ENCODE data around the gene SORL1.

The SORL1 gene

DNA sequence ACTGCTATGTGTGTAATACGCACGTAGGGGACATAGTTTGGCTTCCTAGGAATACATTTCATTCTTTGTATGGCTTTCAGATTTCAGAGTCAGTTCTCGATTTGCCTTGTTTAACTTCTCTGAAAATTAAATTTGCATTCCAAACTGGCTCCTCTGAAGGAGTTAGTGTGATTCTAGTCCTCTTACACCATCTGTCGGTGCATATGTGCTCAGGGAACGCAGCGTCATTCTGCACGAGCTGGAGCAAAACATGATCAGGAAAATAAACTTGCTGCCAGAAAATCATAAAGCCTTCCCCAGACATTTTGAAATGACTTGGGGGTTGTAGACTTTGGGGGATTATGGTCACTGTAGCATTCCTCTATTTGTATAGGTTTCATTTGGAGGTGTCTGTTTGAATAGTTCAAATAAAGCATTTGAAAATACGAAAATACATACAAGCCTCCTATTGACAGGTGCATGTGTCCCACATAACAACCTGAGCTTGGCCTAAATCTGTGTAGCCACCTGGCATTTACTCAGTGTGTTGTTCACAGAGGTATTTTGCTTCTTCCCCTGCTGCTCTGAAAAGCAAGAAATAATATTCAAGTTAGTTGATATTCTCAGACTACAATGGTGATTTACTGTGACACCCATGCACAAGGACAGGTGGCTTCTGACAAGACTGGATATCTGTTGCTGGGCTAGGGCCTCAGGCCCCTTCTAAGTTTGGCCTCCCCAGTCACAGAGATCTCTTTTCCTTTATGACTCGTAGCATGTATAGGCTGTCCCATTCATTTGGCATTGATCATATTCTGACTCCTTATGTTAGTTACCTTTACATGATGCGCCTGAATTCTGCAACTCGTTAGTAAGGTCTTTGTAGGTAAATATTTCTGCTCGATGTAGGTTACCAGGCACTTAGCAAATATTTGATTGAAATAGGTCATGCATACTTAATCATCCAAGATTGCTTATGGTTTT, 82.3 kb downstream of the SORL1 start:
- in situ Hi-C loops (cut with HindIII; ENCODE audit: low sequenced_read_pairs): no loop called here

- in situ Hi-C loops (cut with HindIII; ENCODE audit: low sequenced_read_pairs): no loop called here
Measured at GRCh38 chr11:121535129-121535796, 83.1 kb downstream of the SORL1 start.

DNA sequence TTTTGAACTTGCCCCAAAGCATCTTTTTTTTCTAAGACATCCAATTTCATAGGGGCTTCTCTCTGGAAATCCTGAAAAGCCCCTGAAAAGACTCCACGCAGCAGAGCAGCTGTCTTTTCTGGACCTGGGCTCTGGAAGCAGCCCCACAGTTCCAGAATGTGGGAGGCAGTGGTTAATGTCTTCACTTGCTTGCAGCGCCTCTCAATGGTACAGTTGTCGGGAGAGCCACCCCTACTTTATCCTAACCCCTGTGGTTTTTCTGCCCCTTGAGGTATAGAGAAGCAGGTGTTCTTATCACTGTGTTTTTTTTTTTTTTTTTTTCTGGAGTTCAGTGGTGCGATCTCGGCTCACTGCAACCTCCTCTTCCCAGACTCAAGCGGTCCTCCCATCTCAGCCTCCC, 84.0 kb downstream of the SORL1 start:
- in situ Hi-C loops (cut with HindIII; ENCODE audit: low sequenced_read_pairs): no loop called here

DNA sequence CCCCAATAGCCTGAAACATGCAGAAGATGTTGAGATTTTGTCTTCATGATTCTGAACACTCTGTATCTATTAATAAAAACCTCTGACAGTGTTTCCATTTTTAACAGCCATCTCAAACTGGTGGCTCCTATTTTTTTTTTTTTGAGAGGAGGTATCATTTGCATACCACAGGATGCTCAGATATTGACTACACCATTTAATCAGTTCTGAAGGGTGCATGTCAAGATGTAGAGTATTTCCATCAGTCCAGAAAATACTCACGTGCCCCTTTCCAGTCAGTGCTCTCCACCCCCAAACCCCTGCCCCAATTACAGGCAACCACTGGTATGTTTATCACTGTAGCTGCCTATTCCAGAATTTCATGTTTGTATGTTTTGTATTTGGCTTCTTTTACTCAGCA, 85.9 kb downstream of the SORL1 start:
- in situ Hi-C loops (cut with HindIII; ENCODE audit: low sequenced_read_pairs): no loop called here

GRCh38 chr11:121539000-121539399, 86.9 kb downstream of the SORL1 start:
- in situ Hi-C loops (cut with HindIII; ENCODE audit: low sequenced_read_pairs): no loop called here

- in situ Hi-C loops (cut with HindIII; ENCODE audit: low sequenced_read_pairs): no loop called here
Measured at GRCh38 chr11:121540627-121541026, 88.5 kb downstream of the SORL1 start.

DNA sequence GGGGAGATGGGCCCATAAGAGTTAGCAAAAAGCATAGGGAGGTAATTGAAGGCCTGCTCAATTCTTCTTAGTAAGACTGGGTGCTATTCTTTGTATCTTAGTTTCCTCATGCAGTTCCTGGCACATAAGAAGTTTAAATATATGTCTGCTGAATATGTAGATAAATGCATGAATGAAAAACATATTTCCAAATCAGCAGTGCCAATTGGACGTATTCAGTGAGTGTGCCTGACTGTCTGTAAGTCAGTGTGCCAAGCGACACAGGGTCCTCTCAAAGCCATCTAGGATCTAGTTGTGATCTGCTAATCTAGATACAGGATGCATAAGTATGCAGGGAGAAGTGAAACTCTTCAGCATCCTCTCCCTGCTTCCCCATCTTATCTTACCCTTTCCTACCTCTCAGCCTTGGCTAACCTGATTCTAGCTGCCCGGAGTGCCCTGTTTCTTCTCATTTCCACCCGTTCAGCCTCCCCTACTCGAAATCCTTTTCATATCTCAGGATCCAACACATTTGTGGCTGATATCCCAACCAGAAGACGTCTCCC, 91.8 kb downstream of the SORL1 start:
- in situ Hi-C loops (cut with HindIII; ENCODE audit: low sequenced_read_pairs): no loop called here

DNA sequence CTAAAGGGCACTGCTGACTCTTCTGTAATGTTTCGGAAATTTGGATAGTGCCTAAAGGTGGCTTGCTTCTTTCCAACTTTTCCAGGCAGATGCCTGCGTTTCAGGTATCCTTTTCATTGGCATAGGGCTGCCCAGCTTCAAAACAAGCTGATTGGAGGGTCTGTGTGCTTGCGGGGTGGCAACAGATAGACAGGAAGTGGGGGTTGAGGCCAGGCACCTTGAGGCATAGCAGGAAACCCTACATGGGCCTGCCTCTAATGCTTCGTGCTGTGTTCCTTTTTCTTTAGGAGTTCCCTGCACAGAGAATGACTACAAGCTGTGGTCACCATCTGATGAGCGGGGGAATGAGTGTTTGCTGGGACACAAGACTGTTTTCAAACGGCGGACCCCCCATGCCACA, 92.8 kb downstream of the SORL1 start:
- in situ Hi-C loops (cut with HindIII; ENCODE audit: low sequenced_read_pairs): no loop called here

- in situ Hi-C loops (cut with HindIII; ENCODE audit: low sequenced_read_pairs): no loop called here
Measured at GRCh38 chr11:121547574-121547973, 95.5 kb downstream of the SORL1 start.

DNA sequence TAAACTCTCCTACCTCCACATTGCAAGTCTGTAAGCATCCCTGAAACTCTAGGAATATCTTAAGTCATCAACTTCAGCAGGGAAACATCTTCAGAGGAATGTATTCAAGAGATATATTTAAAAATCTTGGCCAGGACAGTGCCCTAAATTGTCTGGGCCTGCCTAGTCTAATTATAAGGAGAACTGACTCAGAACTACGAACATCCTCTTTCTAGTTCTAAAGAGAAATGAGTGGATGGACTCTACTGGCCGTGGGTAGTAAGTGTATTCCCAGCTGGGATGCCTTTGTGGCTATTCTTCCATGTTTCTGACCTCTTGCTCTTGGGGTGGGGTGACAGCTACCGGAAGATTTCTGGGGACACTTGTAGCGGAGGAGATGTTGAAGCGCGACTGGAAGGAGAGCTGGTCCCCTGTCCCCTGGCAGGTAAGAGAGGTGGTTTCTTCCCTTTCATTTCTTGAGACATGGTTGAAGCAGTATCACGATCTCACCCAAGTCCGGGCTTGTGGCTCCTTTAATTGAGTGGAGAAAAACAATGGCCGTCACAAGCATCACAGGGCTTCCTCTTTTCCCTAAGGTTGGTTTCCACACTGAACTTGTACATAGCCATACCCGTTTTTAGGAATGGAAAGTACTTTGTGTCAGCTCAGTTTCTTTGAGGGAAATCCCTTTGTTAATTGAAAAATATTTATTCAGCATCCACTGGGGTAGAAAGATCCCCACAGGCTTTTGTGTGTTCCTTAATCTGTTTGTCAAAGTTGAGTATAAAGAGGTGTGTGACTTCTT, 98.3 kb downstream of the SORL1 start:
- in situ Hi-C loops (cut with HindIII; ENCODE audit: low sequenced_read_pairs): no loop called here

- in situ Hi-C loops (cut with HindIII; ENCODE audit: low sequenced_read_pairs): no loop called here
Measured at GRCh38 chr11:121551463-121551862, 99.3 kb downstream of the SORL1 start.

DNA sequence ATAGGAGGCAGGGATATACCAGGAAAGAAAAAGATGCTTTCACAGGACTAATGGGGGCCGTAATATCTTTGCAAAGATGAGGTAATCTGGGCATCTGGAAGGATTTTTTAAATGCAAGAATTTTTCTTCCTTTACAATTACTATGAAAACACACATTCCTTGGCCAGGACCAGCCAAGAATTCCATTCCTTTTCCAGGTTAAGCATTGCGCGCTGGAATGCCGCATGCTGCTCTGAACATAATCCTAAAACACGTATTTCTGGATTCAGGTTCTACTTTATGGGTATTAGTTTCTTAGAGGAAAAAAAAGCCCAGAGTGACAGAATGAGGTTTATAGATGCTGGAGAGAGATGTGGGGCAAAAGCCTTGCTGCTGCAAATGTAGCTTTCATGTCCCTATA, 100.0 kb downstream of the SORL1 start:
- in situ Hi-C loops (cut with HindIII; ENCODE audit: low sequenced_read_pairs): no loop called here

DNA sequence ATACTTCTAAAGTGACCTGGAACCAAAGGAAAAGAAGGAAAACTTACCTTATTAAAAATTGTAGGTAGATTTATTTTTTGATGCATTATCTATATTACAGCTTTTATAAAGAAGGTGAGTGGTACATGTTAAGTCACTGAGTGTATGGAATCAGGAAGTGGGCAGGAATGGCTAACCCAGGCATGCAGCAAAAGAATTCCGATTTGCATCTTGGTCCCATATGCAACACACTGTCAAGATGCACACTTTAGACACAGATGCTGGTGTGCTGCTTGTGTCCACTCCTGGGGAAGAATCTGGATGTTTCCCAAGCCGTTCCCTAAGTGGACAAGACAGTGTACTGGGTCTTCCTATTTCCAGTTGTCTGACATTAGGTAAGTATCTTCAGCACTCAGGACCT, 100.5 kb downstream of the SORL1 start:
- in situ Hi-C loops (cut with HindIII; ENCODE audit: low sequenced_read_pairs): no loop called here

GRCh38 chr11:121553389-121553788, 101.3 kb downstream of the SORL1 start:
- in situ Hi-C loops (cut with HindIII; ENCODE audit: low sequenced_read_pairs): no loop called here

GRCh38 chr11:121553806-121554205, 101.7 kb downstream of the SORL1 start:
- in situ Hi-C loops (cut with HindIII; ENCODE audit: low sequenced_read_pairs): no loop called here

DNA sequence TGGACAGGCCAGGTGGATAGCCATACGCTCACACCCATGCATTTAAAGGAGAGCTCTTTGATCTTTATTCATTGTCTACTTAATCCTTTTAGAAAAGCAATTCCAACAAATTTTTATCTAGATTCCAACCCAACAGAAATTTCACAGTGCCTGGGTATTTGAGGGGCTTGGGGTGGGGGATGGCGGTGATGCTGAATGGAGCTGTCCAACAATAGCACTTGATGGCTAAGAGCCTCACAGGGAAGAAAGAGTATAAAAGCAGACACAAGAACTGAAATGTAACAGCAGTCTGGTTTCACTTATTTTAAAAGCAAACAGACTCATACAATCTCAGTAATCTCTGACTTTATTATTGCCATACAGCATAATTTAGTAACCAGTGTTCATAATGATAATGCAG, 102.4 kb downstream of the SORL1 start:
- in situ Hi-C loops (cut with HindIII; ENCODE audit: low sequenced_read_pairs): no loop called here

GRCh38 chr11:121555121-121555520, 103.0 kb downstream of the SORL1 start:
- in situ Hi-C loops (cut with HindIII; ENCODE audit: low sequenced_read_pairs): no loop called here

DNA sequence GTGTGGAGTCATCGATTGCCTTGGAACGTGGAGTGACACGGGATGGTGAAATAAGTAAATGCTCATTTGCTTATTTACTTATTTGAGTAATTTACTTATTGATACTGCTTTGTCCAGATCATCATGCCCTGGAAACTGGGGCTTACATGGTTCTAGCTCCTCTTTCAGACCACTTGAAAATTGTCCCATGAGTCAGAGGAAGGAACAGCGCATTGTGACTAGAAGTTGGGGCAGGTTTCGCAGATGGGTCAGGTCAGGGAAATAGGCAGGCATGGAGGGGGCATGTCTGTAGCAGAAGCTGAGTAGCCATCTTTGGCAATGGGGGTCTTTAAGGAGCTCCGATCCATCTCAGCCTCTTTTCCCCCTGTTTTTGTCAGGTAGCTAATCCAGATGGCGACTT, 104.8 kb downstream of the SORL1 start:
- in situ Hi-C loops (cut with HindIII; ENCODE audit: low sequenced_read_pairs): no loop called here

- in situ Hi-C loops (cut with HindIII; ENCODE audit: low sequenced_read_pairs): no loop called here
Measured at GRCh38 chr11:121557348-121557747, 105.2 kb downstream of the SORL1 start.

DNA sequence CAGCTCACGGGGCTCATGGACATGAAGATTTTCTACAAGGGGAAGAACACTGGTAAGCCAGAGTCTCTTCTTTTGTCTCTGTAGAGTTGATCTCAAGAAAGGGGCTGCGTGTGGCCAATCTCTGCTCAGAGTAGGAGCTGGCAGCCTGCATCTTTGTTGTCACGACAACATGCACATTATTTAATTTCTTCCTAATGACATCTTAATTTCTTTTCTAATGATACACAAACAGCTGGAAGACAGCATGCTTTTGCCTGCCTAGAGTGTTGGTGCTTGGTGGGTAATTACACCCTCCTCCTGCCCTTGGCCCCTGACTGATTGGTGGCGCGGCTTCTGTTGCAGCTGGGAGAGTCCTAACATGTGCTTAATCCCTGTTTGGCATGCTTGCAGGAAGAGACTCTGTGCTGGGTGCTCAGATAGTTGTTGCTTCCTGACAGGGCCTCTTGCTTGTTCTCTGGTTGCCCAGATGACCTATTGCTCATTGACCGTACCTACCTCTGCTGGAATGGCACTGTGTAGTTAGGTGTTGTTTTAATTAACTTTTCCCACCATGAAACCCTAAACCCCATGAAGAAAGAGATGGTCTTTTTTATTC, 107.6 kb downstream of the SORL1 start:
- in situ Hi-C loops (cut with HindIII; ENCODE audit: low sequenced_read_pairs): no loop called here

DNA sequence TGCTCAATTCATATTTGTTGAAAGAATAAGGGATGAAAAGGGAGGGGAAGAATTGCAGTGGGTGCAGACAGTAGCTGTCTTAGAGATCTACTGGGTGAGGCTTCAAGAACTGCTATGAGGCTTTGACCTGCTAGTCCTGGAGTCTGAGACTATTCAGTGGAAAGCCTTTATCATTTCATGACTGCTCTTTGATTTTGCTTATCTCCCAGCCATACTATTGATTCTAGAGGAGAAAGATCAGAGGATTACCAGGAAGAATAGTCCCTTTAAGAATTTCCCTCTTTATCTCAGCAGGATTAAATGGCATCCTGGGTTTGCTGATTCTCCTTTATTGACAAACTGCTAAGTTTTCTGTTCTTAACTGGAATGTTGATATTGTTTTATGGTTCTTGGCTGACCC, 108.1 kb downstream of the SORL1 start:
- in situ Hi-C loops (cut with HindIII; ENCODE audit: low sequenced_read_pairs): no loop called here
